DMS53 treated with DMSO at 0.1 percent for 48 hours (cell line): ENCODE measurements around the gene PHETA1.
"Not testable (repeated sequence)": the region's sequence is repeated elsewhere in the genome, so short reads cannot be mapped to it uniquely, and the experiment has no call there.

Source experiments
- DNase-seq: peaks from one replicate; lab custom pipeline; 2025; ENCODE audit not compliant: unreplicated experiment; lab: John Stamatoyannopoulos, UW

The PHETA1 gene

GRCh38 chr12:111351026-111351425 is 17.9 kb downstream of the PHETA1 start:
- no peak for DNase-seq

GRCh38 chr12:111349748-111350520 is 19.0 kb downstream of the PHETA1 start:
- DNase-seq = no peak

GRCh38 chr12:111349101-111349747 is 19.7 kb downstream of the PHETA1 start:
- DNase-seq = no peak

GRCh38 chr12:111347891-111348644 is 20.8 kb downstream of the PHETA1 start:
- DNase-seq = no peak

- DNase-seq = no peak
These were observed 24.5 kb downstream of the PHETA1 start for GRCh38 chr12:111344254-111344875.

- DNase-seq = no peak
These were observed 25.7 kb downstream of the PHETA1 start for GRCh38 chr12:111343181-111343580.

- no peak for DNase-seq
These were observed 26.5 kb downstream of the PHETA1 start for GRCh38 chr12:111342376-111342775.

GRCh38 chr12:111341426-111342065 is 27.3 kb downstream of the PHETA1 start:
- no peak for DNase-seq

GRCh38 chr12:111340680-111341079 is 28.2 kb downstream of the PHETA1 start:
- DNase-seq = not testable (repeated sequence)

GRCh38 chr12:111340231-111340630 is 28.7 kb downstream of the PHETA1 start:
- DNase-seq = no peak

GRCh38 chr12:111339321-111339938 is 29.5 kb downstream of the PHETA1 start:
- no peak for DNase-seq

GRCh38 chr12:111338096-111338495 is 30.8 kb downstream of the PHETA1 start:
- no peak for DNase-seq

GRCh38 chr12:111337371-111337770 is 31.5 kb downstream of the PHETA1 start:
- no peak for DNase-seq

- not testable (repeated sequence) for DNase-seq
These were observed 32.5 kb downstream of the PHETA1 start for GRCh38 chr12:111336411-111336810.

GRCh38 chr12:111335811-111336210 is 33.1 kb downstream of the PHETA1 start:
- DNase-seq = no peak

- DNase-seq = not testable (repeated sequence)
These were observed 33.6 kb downstream of the PHETA1 start for GRCh38 chr12:111335301-111335700.

GRCh38 chr12:111334393-111334915 is 34.4 kb downstream of the PHETA1 start:
- DNase-seq = no peak

GRCh38 chr12:111330800-111331752 is 37.8 kb downstream of the PHETA1 start:
- peak; percentile 3 for DNase-seq

- no peak for DNase-seq
These were observed 40.8 kb downstream of the PHETA1 start for GRCh38 chr12:111328138-111328537.
